ENCODE results near the gene HAPLN2.

Gene HAPLN2

DNA sequence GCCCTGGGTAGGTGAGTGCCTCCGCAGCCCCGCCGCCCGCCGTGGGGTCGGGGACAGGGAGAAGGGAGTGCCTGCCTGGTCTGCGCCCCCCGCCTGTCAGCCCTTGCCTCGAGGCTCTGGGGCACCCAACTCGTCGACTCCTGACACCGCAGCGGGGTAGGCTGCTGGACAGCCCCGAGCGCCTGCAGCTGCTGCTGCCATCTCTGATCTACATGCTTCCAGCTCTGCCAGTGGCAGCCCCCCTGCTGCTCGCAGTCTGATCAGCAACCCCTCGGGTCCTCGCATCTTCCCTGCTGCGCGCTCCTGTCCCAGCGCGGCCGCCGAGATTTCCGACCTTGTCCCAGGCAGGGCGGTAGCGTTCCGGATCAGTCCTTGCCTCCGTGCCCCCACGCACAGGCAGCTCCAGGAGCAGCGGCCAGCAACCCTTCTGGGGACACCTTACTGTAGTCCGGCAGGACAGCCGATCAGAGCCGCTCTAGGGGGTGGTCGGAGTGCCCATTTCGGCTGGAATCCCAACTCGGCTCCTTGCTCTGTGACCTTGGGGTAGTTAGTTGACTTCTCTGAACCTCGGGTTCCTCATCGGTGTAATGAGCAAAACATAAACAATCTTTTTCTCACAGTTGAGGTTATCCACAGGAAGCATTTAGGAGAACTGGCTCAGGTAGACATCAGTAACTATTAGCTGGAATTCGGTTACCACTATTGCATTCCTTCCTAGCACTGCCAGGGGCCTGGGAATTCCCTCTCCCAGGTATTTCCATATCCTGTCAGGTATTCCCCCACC is 23.2 kb downstream of the HAPLN2 start (continued):
- TF ChIP-seq, protein P1, sequence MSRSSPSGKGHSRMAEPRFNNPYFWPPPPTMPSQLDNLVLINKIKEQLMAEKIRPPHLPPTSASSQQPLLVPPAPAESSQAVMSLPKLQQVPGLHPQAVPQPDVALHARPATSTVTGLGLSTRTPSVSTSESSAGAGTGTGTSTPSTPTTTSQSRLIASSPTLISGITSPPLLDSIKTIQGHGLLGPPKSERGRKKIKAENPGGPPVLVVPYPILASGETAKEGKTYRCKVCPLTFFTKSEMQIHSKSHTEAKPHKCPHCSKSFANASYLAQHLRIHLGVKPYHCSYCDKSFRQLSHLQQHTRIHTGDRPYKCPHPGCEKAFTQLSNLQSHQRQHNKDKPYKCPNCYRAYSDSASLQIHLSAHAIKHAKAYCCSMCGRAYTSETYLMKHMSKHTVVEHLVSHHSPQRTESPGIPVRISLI (tag by site-specific recombination; IDR thresholded peaks at IDR 0.05) = no peak
- peak; percentile 75 for TF ChIP-seq ZIC2 (tag by site-specific recombination; IDR thresholded peaks at IDR 0.05)
- TF ChIP-seq, protein P2, sequence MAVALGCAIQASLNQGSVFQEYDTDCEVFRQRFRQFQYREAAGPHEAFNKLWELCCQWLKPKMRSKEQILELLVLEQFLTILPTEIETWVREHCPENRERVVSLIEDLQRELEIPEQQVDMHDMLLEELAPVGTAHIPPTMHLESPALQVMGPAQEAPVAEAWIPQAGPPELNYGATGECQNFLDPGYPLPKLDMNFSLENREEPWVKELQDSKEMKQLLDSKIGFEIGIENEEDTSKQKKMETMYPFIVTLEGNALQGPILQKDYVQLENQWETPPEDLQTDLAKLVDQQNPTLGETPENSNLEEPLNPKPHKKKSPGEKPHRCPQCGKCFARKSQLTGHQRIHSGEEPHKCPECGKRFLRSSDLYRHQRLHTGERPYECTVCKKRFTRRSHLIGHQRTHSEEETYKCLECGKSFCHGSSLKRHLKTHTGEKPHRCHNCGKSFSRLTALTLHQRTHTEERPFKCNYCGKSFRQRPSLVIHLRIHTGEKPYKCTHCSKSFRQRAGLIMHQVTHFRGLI (tag by site-specific recombination; IDR thresholded peaks at IDR 0.05) = no peak
- no peak for TF ChIP-seq ZNF548 (tag by site-specific recombination; IDR thresholded peaks at IDR 0.05)
- TF ChIP-seq, protein P3, sequence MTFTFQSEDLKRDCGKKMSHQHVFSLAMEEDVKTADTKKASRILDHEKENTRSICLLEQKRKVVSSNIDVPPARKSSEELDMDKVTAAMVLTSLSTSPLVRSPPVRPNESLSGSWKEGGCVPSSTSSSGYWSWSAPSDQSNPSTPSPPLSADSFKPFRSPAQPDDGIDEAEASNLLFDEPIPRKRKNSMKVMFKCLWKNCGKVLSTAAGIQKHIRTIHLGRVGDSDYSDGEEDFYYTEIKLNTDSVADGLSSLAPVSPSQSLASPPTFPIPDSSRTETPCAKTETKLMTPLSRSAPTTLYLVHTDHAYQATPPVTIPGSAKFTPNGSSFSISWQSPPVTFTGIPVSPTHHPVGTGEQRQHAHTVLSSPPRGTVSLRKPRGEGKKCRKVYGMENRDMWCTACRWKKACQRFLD (tag by site-specific recombination; IDR thresholded peaks at IDR 0.05) = no peak
- TF ChIP-seq, protein P4, sequence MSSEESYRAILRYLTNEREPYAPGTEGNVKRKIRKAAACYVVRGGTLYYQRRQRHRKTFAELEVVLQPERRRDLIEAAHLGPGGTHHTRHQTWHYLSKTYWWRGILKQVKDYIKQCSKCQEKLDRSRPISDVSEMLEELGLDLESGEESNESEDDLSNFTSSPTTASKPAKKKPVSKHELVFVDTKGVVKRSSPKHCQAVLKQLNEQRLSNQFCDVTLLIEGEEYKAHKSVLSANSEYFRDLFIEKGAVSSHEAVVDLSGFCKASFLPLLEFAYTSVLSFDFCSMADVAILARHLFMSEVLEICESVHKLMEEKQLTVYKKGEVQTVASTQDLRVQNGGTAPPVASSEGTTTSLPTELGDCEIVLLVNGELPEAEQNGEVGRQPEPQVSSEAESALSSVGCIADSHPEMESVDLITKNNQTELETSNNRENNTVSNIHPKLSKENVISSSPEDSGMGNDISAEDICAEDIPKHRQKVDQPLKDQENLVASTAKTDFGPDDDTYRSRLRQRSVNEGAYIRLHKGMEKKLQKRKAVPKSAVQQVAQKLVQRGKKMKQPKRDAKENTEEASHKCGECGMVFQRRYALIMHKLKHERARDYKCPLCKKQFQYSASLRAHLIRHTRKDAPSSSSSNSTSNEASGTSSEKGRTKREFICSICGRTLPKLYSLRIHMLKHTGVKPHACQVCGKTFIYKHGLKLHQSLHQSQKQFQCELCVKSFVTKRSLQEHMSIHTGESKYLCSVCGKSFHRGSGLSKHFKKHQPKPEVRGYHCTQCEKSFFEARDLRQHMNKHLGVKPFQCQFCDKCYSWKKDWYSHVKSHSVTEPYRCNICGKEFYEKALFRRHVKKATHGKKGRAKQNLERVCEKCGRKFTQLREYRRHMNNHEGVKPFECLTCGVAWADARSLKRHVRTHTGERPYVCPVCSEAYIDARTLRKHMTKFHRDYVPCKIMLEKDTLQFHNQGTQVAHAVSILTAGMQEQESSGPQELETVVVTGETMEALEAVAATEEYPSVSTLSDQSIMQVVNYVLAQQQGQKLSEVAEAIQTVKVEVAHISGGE (tag by site-specific recombination; conservative IDR thresholded peaks at IDR 0.05; ENCODE audit: low read depth) = no peak
- TF ChIP-seq, protein P5, sequence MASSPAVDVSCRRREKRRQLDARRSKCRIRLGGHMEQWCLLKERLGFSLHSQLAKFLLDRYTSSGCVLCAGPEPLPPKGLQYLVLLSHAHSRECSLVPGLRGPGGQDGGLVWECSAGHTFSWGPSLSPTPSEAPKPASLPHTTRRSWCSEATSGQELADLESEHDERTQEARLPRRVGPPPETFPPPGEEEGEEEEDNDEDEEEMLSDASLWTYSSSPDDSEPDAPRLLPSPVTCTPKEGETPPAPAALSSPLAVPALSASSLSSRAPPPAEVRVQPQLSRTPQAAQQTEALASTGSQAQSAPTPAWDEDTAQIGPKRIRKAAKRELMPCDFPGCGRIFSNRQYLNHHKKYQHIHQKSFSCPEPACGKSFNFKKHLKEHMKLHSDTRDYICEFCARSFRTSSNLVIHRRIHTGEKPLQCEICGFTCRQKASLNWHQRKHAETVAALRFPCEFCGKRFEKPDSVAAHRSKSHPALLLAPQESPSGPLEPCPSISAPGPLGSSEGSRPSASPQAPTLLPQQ (tag by site-specific recombination; IDR thresholded peaks at IDR 0.05) = no peak
- no peak for TF ChIP-seq ZNF660 (tag by site-specific recombination; IDR thresholded peaks at IDR 0.05)
- TF ChIP-seq ZNF155 (tag by site-specific recombination; IDR thresholded peaks at IDR 0.05) = no peak
- no peak for TF ChIP-seq SCRT2 (tag by site-specific recombination; IDR thresholded peaks at IDR 0.05)
- TF ChIP-seq, protein P6, sequence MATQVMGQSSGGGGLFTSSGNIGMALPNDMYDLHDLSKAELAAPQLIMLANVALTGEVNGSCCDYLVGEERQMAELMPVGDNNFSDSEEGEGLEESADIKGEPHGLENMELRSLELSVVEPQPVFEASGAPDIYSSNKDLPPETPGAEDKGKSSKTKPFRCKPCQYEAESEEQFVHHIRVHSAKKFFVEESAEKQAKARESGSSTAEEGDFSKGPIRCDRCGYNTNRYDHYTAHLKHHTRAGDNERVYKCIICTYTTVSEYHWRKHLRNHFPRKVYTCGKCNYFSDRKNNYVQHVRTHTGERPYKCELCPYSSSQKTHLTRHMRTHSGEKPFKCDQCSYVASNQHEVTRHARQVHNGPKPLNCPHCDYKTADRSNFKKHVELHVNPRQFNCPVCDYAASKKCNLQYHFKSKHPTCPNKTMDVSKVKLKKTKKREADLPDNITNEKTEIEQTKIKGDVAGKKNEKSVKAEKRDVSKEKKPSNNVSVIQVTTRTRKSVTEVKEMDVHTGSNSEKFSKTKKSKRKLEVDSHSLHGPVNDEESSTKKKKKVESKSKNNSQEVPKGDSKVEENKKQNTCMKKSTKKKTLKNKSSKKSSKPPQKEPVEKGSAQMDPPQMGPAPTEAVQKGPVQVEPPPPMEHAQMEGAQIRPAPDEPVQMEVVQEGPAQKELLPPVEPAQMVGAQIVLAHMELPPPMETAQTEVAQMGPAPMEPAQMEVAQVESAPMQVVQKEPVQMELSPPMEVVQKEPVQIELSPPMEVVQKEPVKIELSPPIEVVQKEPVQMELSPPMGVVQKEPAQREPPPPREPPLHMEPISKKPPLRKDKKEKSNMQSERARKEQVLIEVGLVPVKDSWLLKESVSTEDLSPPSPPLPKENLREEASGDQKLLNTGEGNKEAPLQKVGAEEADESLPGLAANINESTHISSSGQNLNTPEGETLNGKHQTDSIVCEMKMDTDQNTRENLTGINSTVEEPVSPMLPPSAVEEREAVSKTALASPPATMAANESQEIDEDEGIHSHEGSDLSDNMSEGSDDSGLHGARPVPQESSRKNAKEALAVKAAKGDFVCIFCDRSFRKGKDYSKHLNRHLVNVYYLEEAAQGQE (tag by site-specific recombination; IDR thresholded peaks at IDR 0.05) = peak; percentile 73
- peak; percentile 95 for TF ChIP-seq ZNF600 (tag by site-specific recombination; IDR thresholded peaks at IDR 0.05)
- TF ChIP-seq ZNF48 (tag by site-specific recombination; IDR thresholded peaks at IDR 0.05) = no peak
- no peak for TF ChIP-seq TCF7L2 (IDR thresholded peaks at IDR 0.05; ENCODE audit: borderline replicate concordance, low read depth, low read length)
- TF ChIP-seq ZNF10 (tag by site-specific recombination; IDR thresholded peaks at IDR 0.05) = no peak
- peak; percentile 61 for TF ChIP-seq ZNF768 (tag by site-specific recombination; IDR thresholded peaks at IDR 0.05)
- no peak for TF ChIP-seq ZNF133 (tag by site-specific recombination; IDR thresholded peaks at IDR 0.05)
- TF ChIP-seq, protein P7, sequence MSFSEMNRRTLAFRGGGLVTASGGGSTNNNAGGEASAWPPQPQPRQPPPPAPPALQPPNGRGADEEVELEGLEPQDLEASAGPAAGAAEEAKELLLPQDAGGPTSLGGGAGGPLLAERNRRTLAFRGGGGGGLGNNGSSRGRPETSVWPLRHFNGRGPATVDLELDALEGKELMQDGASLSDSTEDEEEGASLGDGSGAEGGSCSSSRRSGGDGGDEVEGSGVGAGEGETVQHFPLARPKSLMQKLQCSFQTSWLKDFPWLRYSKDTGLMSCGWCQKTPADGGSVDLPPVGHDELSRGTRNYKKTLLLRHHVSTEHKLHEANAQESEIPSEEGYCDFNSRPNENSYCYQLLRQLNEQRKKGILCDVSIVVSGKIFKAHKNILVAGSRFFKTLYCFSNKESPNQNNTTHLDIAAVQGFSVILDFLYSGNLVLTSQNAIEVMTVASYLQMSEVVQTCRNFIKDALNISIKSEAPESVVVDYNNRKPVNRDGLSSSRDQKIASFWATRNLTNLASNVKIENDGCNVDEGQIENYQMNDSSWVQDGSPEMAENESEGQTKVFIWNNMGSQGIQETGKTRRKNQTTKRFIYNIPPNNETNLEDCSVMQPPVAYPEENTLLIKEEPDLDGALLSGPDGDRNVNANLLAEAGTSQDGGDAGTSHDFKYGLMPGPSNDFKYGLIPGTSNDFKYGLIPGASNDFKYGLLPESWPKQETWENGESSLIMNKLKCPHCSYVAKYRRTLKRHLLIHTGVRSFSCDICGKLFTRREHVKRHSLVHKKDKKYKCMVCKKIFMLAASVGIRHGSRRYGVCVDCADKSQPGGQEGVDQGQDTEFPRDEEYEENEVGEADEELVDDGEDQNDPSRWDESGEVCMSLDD (tag by site-specific recombination; IDR thresholded peaks at IDR 0.05) = no peak
- TF ChIP-seq SP2 (tag by site-specific recombination; IDR thresholded peaks at IDR 0.05) = no peak
- no peak for TF ChIP-seq ZSCAN16 (tag by site-specific recombination; IDR thresholded peaks at IDR 0.05)
- no peak for TF ChIP-seq ZNF221 (tag by site-specific recombination; IDR thresholded peaks at IDR 0.05; ENCODE audit: borderline replicate concordance)
